GM21723 (cell line): ENCODE measurements around the gene NPW.
A peak's percentile ranks its signal among the peaks of the same experiment; 100 is the strongest.

ENCODE experiments used
- ATAC-seq: cut with Tn5 transposase; IDR thresholded peaks from one replicate; pipeline ENCODE4 v1.9.1; 2021; ENCODE audit warnings: mild to moderate bottlenecking, moderate library complexity; ENCODE audit not compliant: unreplicated experiment

Gene NPW

GRCh38 chr16:2047330-2048115, 27.9 kb downstream of the NPW start, which contains the start of the genes NTHL1 and TSC2:
NTHL1 (minus strand) TSS chr16:2047834; CDS start chr16:2047823, 11 bp downstream.
TSC2 (plus strand) TSS chr16:2047985; CDS start chr16:2048616, 631 bp downstream.
- peak; percentile 92 for ATAC-seq

GRCh38 chr16:2048116-2048543, 28.5 kb downstream of the NPW start:
- ATAC-seq = peak; percentile 13

GRCh38 chr16:2053211-2053610, 33.6 kb downstream of the NPW start:
- ATAC-seq = no peak

- ATAC-seq = no peak
Measured at GRCh38 chr16:2053897-2054296, 34.3 kb downstream of the NPW start.

GRCh38 chr16:2054543-2055245, 35.1 kb downstream of the NPW start:
- ATAC-seq = no peak

GRCh38 chr16:2056077-2056476, 36.5 kb downstream of the NPW start:
- no peak for ATAC-seq

GRCh38 chr16:2056681-2057407, 37.3 kb downstream of the NPW start:
- no peak for ATAC-seq

- ATAC-seq = no peak
Measured at GRCh38 chr16:2057438-2057837, 37.9 kb downstream of the NPW start.

GRCh38 chr16:2058420-2058819, 38.8 kb downstream of the NPW start:
- no peak for ATAC-seq

GRCh38 chr16:2058872-2059271, 39.3 kb downstream of the NPW start:
- ATAC-seq = no peak

GRCh38 chr16:2060346-2060745, 40.8 kb downstream of the NPW start:
- ATAC-seq = no peak

GRCh38 chr16:2061023-2061422, 41.4 kb downstream of the NPW start:
- ATAC-seq = no peak

GRCh38 chr16:2061526-2061925, 41.9 kb downstream of the NPW start:
- no peak for ATAC-seq

- ATAC-seq = no peak
Measured at GRCh38 chr16:2062801-2063200, 43.2 kb downstream of the NPW start.

GRCh38 chr16:2063861-2064260, 44.3 kb downstream of the NPW start:
- no peak for ATAC-seq

GRCh38 chr16:2064368-2064945, 44.9 kb downstream of the NPW start:
- no peak for ATAC-seq

GRCh38 chr16:2066139-2066538, 46.6 kb downstream of the NPW start:
- no peak for ATAC-seq
